ENCODE data around the gene EXOC6B. TPM values are rescaled to one million over a fixed set of nuclear protein-coding genes. Genes with fewer than 3 reads are reported as not detected.

Gene EXOC6B
- total RNA-seq, 2 donors from 2014 or later = 51.3 to 68.9 TPM

GRCh38 chr2:72762276-72762675 is 63.6 kb downstream of the EXOC6B start:
- H3K4me1 ChIP-seq (ENCODE audit: control insufficient read depth, insufficient read depth, low read length) = peaks cover 4% of the 10 kb centered on the region
- 100% methylated on average over 2 of the region's 2 CpGs; no CpG with 5 or more reads in 1 of the 2 experiments for WGBS, 2 experiments (ENCODE audit: insufficient coverage in 1 of 2, insufficient read length in 1 of 2)
- no peak overlapping the region for H3K9ac ChIP-seq (ENCODE audit: extremely low read depth, low read length, poor library complexity, severe bottlenecking)
- no peak overlapping the region for H3K4me3 Mint-ChIP-seq
- H3K27ac ChIP-seq (ENCODE audit: low read depth, low read length) = no peak overlapping the region
- no peaks in the 10 kb centered on the region for H3K27me3 Mint-ChIP-seq (ENCODE audit: insufficient read depth)
- TF ChIP-seq, protein P1, sequence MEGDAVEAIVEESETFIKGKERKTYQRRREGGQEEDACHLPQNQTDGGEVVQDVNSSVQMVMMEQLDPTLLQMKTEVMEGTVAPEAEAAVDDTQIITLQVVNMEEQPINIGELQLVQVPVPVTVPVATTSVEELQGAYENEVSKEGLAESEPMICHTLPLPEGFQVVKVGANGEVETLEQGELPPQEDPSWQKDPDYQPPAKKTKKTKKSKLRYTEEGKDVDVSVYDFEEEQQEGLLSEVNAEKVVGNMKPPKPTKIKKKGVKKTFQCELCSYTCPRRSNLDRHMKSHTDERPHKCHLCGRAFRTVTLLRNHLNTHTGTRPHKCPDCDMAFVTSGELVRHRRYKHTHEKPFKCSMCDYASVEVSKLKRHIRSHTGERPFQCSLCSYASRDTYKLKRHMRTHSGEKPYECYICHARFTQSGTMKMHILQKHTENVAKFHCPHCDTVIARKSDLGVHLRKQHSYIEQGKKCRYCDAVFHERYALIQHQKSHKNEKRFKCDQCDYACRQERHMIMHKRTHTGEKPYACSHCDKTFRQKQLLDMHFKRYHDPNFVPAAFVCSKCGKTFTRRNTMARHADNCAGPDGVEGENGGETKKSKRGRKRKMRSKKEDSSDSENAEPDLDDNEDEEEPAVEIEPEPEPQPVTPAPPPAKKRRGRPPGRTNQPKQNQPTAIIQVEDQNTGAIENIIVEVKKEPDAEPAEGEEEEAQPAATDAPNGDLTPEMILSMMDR (conservative IDR thresholded peaks at IDR 0.05) = no peak
- peaks cover 43% of the 10 kb centered on the region for H3K36me3 Mint-ChIP-seq (ENCODE audit: low read depth)
- H3K9me3 ChIP-seq (ENCODE audit: control insufficient read depth, low read length) = peaks cover 37% of the 10 kb centered on the region
- peaks cover 20% of the 10 kb centered on the region for H3K4me1 Mint-ChIP-seq
- H3K27me3 ChIP-seq (ENCODE audit: control insufficient read depth, insufficient read depth, low read length, poor library complexity, severe bottlenecking) = no peaks in the 10 kb centered on the region
- H3K4me3 ChIP-seq (ENCODE audit: low read length) = no peak overlapping the region
- no peak overlapping the region for H3K27ac Mint-ChIP-seq
- peaks cover 6% of the 10 kb centered on the region for H3K36me3 ChIP-seq (ENCODE audit: control insufficient read depth, insufficient read depth, low read length)
- no peak for DNase-seq
- peaks cover 31% of the 10 kb centered on the region for H3K9me3 Mint-ChIP-seq

GRCh38 chr2:72759755-72760154 is 66.1 kb downstream of the EXOC6B start:
- H3K36me3 Mint-ChIP-seq (ENCODE audit: low read depth) = peaks cover 32% of the 10 kb centered on the region
- no peaks in the 10 kb centered on the region for H3K27me3 ChIP-seq (ENCODE audit: control insufficient read depth, insufficient read depth, low read length, poor library complexity, severe bottlenecking)
- TF ChIP-seq, protein P1 (conservative IDR thresholded peaks at IDR 0.05) = no peak

GRCh38 chr2:72757177-72757775 is 68.6 kb downstream of the EXOC6B start:
- no peaks in the 10 kb centered on the region for H3K27me3 Mint-ChIP-seq (ENCODE audit: insufficient read depth)
- DNase-seq = no peak
- no peaks in the 10 kb centered on the region for H3K36me3 ChIP-seq (ENCODE audit: control insufficient read depth, insufficient read depth, low read length)
- 88 to 90% methylated on average over 1 to 3 of the region's 3 CpGs for WGBS, 2 experiments (ENCODE audit: insufficient coverage in 1 of 2, insufficient read length in 1 of 2)
- peaks cover 14% of the 10 kb centered on the region for H3K9me3 ChIP-seq (ENCODE audit: control insufficient read depth, low read length)
- H3K27me3 ChIP-seq (ENCODE audit: control insufficient read depth, insufficient read depth, low read length, poor library complexity, severe bottlenecking) = no peaks in the 10 kb centered on the region
- H3K4me1 ChIP-seq (ENCODE audit: control insufficient read depth, insufficient read depth, low read length) = peaks cover 14% of the 10 kb centered on the region
- peaks cover 25% of the 10 kb centered on the region for H3K4me1 Mint-ChIP-seq
- peak overlapping the region; percentile 36 for H3K9ac ChIP-seq (ENCODE audit: extremely low read depth, low read length, poor library complexity, severe bottlenecking)
- peak overlapping the region; percentile 6 for H3K4me3 Mint-ChIP-seq
- H3K36me3 Mint-ChIP-seq (ENCODE audit: low read depth) = peaks cover 18% of the 10 kb centered on the region
- peak overlapping the region; percentile 6 for H3K4me3 ChIP-seq (ENCODE audit: low read length)
- TF ChIP-seq, protein P1 (conservative IDR thresholded peaks at IDR 0.05) = no peak
- H3K27ac ChIP-seq (ENCODE audit: low read depth, low read length) = peak overlapping the region; percentile 27
- peaks cover 11% of the 10 kb centered on the region for H3K9me3 Mint-ChIP-seq
- H3K27ac Mint-ChIP-seq = peak overlapping the region; percentile 88

More at GRCh38 chr2:72759755-72760154, 66.1 kb downstream of the EXOC6B start:
- Histone ChIP-seq H3K36me3 (ENCODE audit: control insufficient read depth, insufficient read depth, low read length) (peaks cover 6% of the 10 kb centered on the region), H3K9me3 (ENCODE audit: control insufficient read depth, low read length) (peaks cover 35% of the 10 kb centered on the region), H3K4me1 (ENCODE audit: control insufficient read depth, insufficient read depth, low read length) (peaks cover 14% of the 10 kb centered on the region), H3K9ac (ENCODE audit: extremely low read depth, low read length, poor library complexity, severe bottlenecking) (no peak overlapping the region), H3K27ac (ENCODE audit: low read depth, low read length) (no peak overlapping the region), H3K4me3 (ENCODE audit: low read length) (no peak overlapping the region)
- H3K9me3 Mint-ChIP-seq = peaks cover 30% of the 10 kb centered on the region
- no peak overlapping the region for H3K27ac Mint-ChIP-seq
- no peaks in the 10 kb centered on the region for H3K27me3 Mint-ChIP-seq (ENCODE audit: insufficient read depth)
- H3K4me3 Mint-ChIP-seq = no peak overlapping the region
- WGBS, 2 experiments (ENCODE audit: insufficient coverage in 1 of 2, insufficient read length in 1 of 2) = 89 to 97% methylated on average over 1 of the region's 1 CpG
- H3K4me1 Mint-ChIP-seq = peaks cover 25% of the 10 kb centered on the region
- no peak for DNase-seq
